CD4-positive, alpha-beta memory T cell (primary cell): ENCODE data around the gene ATP8B4. TPM values are rescaled to one million over a fixed set of nuclear protein-coding genes. Genes with fewer than 3 reads are reported as not detected.

Source experiments
- CTCF ChIA-PET: fragments of 350-600 bp; sonication (Branson Sonifier 250); formaldehyde crosslinking; loops from one replicate; lab custom pipeline; 2021; ENCODE audit warnings: inconsistent platforms; ENCODE audit not compliant: partially characterized antibody; lab: Charles Lee
- POLR2A ChIA-PET: fragments of 350-600 bp; sonication (Branson Sonifier 250); formaldehyde crosslinking; loops from one replicate; lab custom pipeline; 2021; ENCODE audit not compliant: partially characterized antibody; lab: Charles Lee
- DNase-seq, 5 donors: peaks; one replicate each; pipeline versions ENCODE4 v3.0.0 to v3.0.0-alpha.2; 2020 to 2022; ENCODE audit warnings: mixed read lengths in 1 of 5
- H3K27ac ChIP-seq: one replicate; pipeline ENCODE4 v1.7.0; 2013; ENCODE audit warnings: low read depth, low read length
- H3K27me3 ChIP-seq: 2 replicates; pipeline ENCODE4 v1.7.0; 2013; ENCODE audit warnings: mild to moderate bottlenecking, low read length, moderate library complexity; ENCODE audit not compliant: insufficient read depth
- H3K36me3 ChIP-seq: 2 replicates; pipeline ENCODE4 v1.7.0; 2013; ENCODE audit warnings: mild to moderate bottlenecking, low read length, moderate library complexity; ENCODE audit not compliant: insufficient read depth
- H3K4me1 ChIP-seq: 2 replicates; pipeline ENCODE4 v1.7.0; 2013; ENCODE audit warnings: mild to moderate bottlenecking, low read length, moderate library complexity; ENCODE audit not compliant: insufficient read depth
- H3K4me3 ChIP-seq, 2 donors: one replicate each; pipeline ENCODE4 v1.7.0; 2013; ENCODE audit warnings: low read length in 2 of 2, mild to moderate bottlenecking in 1 of 2
- H3K9me3 ChIP-seq, 2 donors: one replicate each; pipeline ENCODE4 v1.7.0; 2013; ENCODE audit warnings: low read length in 2 of 2, control low read depth in 1 of 2; ENCODE audit not compliant: control insufficient read depth in 1 of 2
- H3K27ac Mint-ChIP-seq, 7 donors: one replicate each; pipeline ENCODE4 v1.8.0; 2020 to 2021; ENCODE audit warnings: mixed read lengths in 7 of 7, mild to moderate bottlenecking in 6 of 7, inconsistent platforms in 3 of 7, moderate library complexity in 3 of 7
- H3K27me3 Mint-ChIP-seq, 2 donors: one replicate each; pipeline ENCODE4 v1.8.0; 2020 to 2021; ENCODE audit warnings: mixed read lengths in 2 of 2
- H3K36me3 Mint-ChIP-seq, 2 donors: one replicate each; pipeline ENCODE4 v1.8.0; 2020 to 2021; ENCODE audit warnings: mixed read lengths in 2 of 2, inconsistent platforms in 1 of 2, mild to moderate bottlenecking in 1 of 2
- H3K4me1 Mint-ChIP-seq, 4 donors: one replicate each; pipeline ENCODE4 v1.8.0; 2020 to 2021; ENCODE audit warnings: mixed read lengths in 4 of 4, mild to moderate bottlenecking in 1 of 4
- H3K4me3 Mint-ChIP-seq, 8 donors: one replicate each; pipeline ENCODE4 v1.8.0; 2020 to 2021; ENCODE audit warnings: mixed read lengths in 8 of 8, mild to moderate bottlenecking in 7 of 8, moderate library complexity in 6 of 8, inconsistent platforms in 3 of 8
- H3K9me3 Mint-ChIP-seq, 8 donors: one replicate each; pipeline ENCODE4 v1.8.0; 2020 to 2021; ENCODE audit warnings: mixed read lengths in 8 of 8, mild to moderate bottlenecking in 5 of 8, inconsistent platforms in 3 of 8, moderate library complexity in 1 of 8
- intact Hi-C: fragments of 100-400 bp; cut with micrococcal nuclease; formaldehyde crosslinking; loops from one replicate; pipeline ENCODE4 v1.15.1; 2023
- polyA plus RNA-seq, 2 donors: library from polyadenylated mRNA; unstranded; fragments of 300-500 nt; fragmentation: Illumina TruSeq; gene quantifications; one replicate each; pipeline ENCODE4 v1.2.3, GENCODE V29; 2021
- total RNA-seq, 2 experiments: library from RNA; stranded (reverse); gene quantifications; one replicate each; pipeline ENCODE4 v1.2.3, GENCODE V29; 2021

ATP8B4 gene
- total and polyA plus RNA-seq, 4 experiments from 2014 or later, result 0.11 to 0.67 (median 0.44) TPM; not detected in 1

DNA sequence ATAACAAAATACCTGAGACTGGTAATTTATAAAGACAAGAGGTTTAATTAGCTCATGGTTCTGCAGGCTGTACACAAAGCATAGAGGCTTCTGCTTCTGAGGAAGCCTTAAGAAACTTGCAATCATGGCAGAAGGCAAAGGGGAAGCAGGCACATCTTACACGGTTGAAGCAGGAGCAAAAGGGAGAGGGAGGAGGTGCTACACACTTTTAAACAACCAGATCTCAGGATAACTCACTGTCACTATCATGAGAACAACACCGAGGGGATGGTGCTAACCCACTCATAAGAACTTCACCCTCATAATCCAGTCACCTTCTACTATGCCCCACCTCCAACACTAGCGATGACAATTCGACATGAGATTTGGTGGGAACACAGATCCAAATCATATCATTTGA is 54.4 kb downstream of the ATP8B4 start:
- no peak overlapping the region for H3K27ac Mint-ChIP-seq
- ChIA-PET POLR2A (no interaction called here), CTCF (interaction anchor here (1.4 kb wide), 1 partner anchor 11 kb away, joined by 3 read pairs; no protein-coding TSS in a partner anchor)
- peaks cover 3 to 11% of the 10 kb centered on the region in 2 donors for H3K27me3 Mint-ChIP-seq
- no peak for DNase-seq
- no peak overlapping the region for H3K4me3 Mint-ChIP-seq
- no peaks in the 10 kb centered on the region for H3K9me3 ChIP-seq
- no peak overlapping the region for H3K27ac ChIP-seq
- H3K36me3 Mint-ChIP-seq, result no peaks in the 10 kb centered on the region
- intact Hi-C loops, result no loop called here
- no peak overlapping the region for H3K4me3 ChIP-seq
- no peaks in the 10 kb centered on the region for H3K27me3 ChIP-seq
- H3K9me3 Mint-ChIP-seq, result no peaks in the 10 kb centered on the region
- H3K4me1 ChIP-seq, result no peaks in the 10 kb centered on the region
- no peaks in the 10 kb centered on the region for H3K36me3 ChIP-seq
- H3K4me1 Mint-ChIP-seq, result peaks cover 0 to 11% (median 5%) of the 10 kb centered on the region in 4 donors

GRCh38 chr15:50063226-50063625 is 55.8 kb downstream of the ATP8B4 start:
- H3K27ac ChIP-seq, result no peak overlapping the region
- H3K9me3 ChIP-seq, result no peaks in the 10 kb centered on the region
- H3K27ac Mint-ChIP-seq, result no peak overlapping the region
- peaks cover 0 to 11% (median 5%) of the 10 kb centered on the region in 4 donors for H3K4me1 Mint-ChIP-seq
- H3K27me3 Mint-ChIP-seq, result peaks cover 3 to 11% of the 10 kb centered on the region in 2 donors
- POLR2A ChIA-PET, result no interaction called here
- no peaks in the 10 kb centered on the region for H3K36me3 Mint-ChIP-seq
- CTCF ChIA-PET, result no interaction called here
- DNase-seq, result no peak
- H3K9me3 Mint-ChIP-seq, result no peaks in the 10 kb centered on the region
- no peaks in the 10 kb centered on the region for H3K4me1 ChIP-seq
- no peak overlapping the region for H3K4me3 ChIP-seq
- H3K4me3 Mint-ChIP-seq, result no peak overlapping the region
- no peaks in the 10 kb centered on the region for H3K27me3 ChIP-seq
- H3K36me3 ChIP-seq, result no peaks in the 10 kb centered on the region
- intact Hi-C loops, result no loop called here

- ChIA-PET POLR2A (no interaction called here), CTCF (no interaction called here)
- Histone ChIP-seq H3K9me3 (no peaks in the 10 kb centered on the region), H3K4me1 (no peaks in the 10 kb centered on the region), H3K27ac (no peak overlapping the region), H3K4me3 (no peak overlapping the region), H3K36me3 (no peaks in the 10 kb centered on the region), H3K27me3 (no peaks in the 10 kb centered on the region)
- DNase-seq, result no peak
- intact Hi-C loops, result no loop called here
- peaks cover 0 to 4% (median under 1%) of the 10 kb centered on the region in 4 donors for H3K4me1 Mint-ChIP-seq
- no peaks in the 10 kb centered on the region for H3K9me3 Mint-ChIP-seq
- no peak overlapping the region for H3K27ac Mint-ChIP-seq
- H3K36me3 Mint-ChIP-seq, result no peaks in the 10 kb centered on the region
- no peak overlapping the region for H3K4me3 Mint-ChIP-seq
- peaks cover 2 to 3% of the 10 kb centered on the region in 2 donors for H3K27me3 Mint-ChIP-seq
Measured at GRCh38 chr15:50061503-50061902, 57.5 kb downstream of the ATP8B4 start.

- H3K36me3 Mint-ChIP-seq, result no peaks in the 10 kb centered on the region
- H3K9me3 Mint-ChIP-seq, result no peaks in the 10 kb centered on the region
- no peaks in the 10 kb centered on the region for H3K4me1 Mint-ChIP-seq
- Histone ChIP-seq H3K36me3 (no peaks in the 10 kb centered on the region), H3K27me3 (no peaks in the 10 kb centered on the region), H3K4me3 (no peak overlapping the region), H3K9me3 (no peaks in the 10 kb centered on the region), H3K27ac (no peak overlapping the region), H3K4me1 (no peaks in the 10 kb centered on the region)
- H3K27ac Mint-ChIP-seq, result no peak overlapping the region
- DNase-seq, result no peak
- intact Hi-C loops, result no loop called here
- POLR2A ChIA-PET, result no interaction called here
- peaks cover 2 to 3% of the 10 kb centered on the region in 2 donors for H3K27me3 Mint-ChIP-seq
- H3K4me3 Mint-ChIP-seq, result no peak overlapping the region
- CTCF ChIA-PET, result no interaction called here
Measured at GRCh38 chr15:50059883-50060282, 59.1 kb downstream of the ATP8B4 start.

DNA sequence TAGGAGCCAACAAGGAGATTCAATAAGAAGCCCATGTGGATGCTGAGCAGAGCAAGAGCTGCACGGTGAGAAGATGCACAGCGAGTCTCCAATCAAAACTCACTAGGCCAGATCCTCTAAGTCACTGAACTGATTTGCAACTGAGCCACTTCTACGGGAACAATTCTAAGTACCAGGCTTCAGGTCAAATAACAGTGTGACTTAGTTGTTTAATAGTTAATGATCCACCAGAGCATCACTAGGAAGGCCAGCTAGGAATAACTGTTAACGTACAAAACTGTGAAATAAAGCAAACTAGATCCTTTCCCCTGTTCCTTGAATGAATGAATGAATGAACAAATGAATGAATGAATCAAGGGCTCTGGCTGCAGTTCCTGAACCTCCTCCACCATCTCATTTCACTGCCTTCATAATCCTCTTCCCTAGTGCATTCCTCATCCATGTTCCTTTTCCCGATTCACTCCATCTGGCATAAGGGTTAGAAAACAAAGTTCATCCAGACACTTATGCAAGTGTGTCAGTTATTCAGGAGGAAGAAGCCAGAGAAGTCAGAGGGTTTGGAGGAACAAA is 59.7 kb downstream of the ATP8B4 start:
- Histone ChIP-seq H3K4me3 (no peak overlapping the region), H3K27ac (no peak overlapping the region), H3K36me3 (no peaks in the 10 kb centered on the region), H3K9me3 (no peaks in the 10 kb centered on the region), H3K4me1 (no peaks in the 10 kb centered on the region), H3K27me3 (no peaks in the 10 kb centered on the region)
- Mint-ChIP-seq H3K4me1 (no peaks in the 10 kb centered on the region), H3K4me3 (no peak overlapping the region), H3K27me3 (peaks cover 3% of the 10 kb centered on the region in 2 donors), H3K36me3 (no peaks in the 10 kb centered on the region), H3K27ac (no peak overlapping the region), H3K9me3 (no peaks in the 10 kb centered on the region)
- no peak for DNase-seq
- intact Hi-C loops, result no loop called here
- POLR2A ChIA-PET, result no interaction called here
- CTCF ChIA-PET, result no interaction called here

- POLR2A ChIA-PET, result no interaction called here
- H3K4me3 ChIP-seq, result no peak overlapping the region
- no peaks in the 10 kb centered on the region for H3K4me1 ChIP-seq
- no peak overlapping the region for H3K27ac ChIP-seq
- H3K9me3 ChIP-seq, result no peaks in the 10 kb centered on the region
- Mint-ChIP-seq H3K27me3 (peaks cover 4 to 5% of the 10 kb centered on the region in 2 donors), H3K36me3 (no peaks in the 10 kb centered on the region), H3K27ac (no peak overlapping the region), H3K4me3 (no peak overlapping the region), H3K9me3 (no peaks in the 10 kb centered on the region), H3K4me1 (no peaks in the 10 kb centered on the region)
- CTCF ChIA-PET, result no interaction called here
- intact Hi-C loops, result no loop called here
- DNase-seq, result no peak
- no peaks in the 10 kb centered on the region for H3K36me3 ChIP-seq
- H3K27me3 ChIP-seq, result no peaks in the 10 kb centered on the region
Measured at GRCh38 chr15:50057905-50058639, 61.0 kb downstream of the ATP8B4 start.

DNA sequence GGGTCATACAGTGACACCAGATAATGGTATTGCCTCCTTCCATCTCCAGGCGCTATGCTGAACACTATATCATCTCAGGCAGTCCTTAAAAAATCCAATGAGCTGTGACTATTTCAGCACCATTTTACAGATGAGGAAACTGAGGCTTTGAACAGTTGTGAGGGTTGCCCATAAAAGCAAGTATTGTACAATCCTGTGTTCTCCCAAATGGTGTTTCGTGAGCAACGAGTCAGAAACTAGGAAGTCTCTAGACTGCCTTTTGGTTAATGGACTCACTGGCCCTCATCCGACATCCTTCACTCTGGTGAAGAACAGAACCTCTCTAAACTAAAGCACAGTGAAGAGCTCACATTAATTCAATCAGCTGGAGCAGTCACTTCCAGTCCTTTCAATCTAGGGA is 61.8 kb downstream of the ATP8B4 start:
- ChIA-PET CTCF (no interaction called here), POLR2A (no interaction called here)
- Histone ChIP-seq H3K4me1 (no peaks in the 10 kb centered on the region), H3K9me3 (no peaks in the 10 kb centered on the region), H3K36me3 (no peaks in the 10 kb centered on the region), H3K27me3 (no peaks in the 10 kb centered on the region), H3K27ac (no peak overlapping the region), H3K4me3 (no peak overlapping the region)
- DNase-seq, result no peak
- Mint-ChIP-seq H3K36me3 (no peaks in the 10 kb centered on the region), H3K4me1 (no peaks in the 10 kb centered on the region), H3K27ac (no peak overlapping the region), H3K27me3 (peaks cover 4% of the 10 kb centered on the region in 2 donors), H3K4me3 (no peak overlapping the region), H3K9me3 (no peaks in the 10 kb centered on the region)
- intact Hi-C loops, result no loop called here
